GM19193 (cell line): ENCODE measurements around the gene LSP1.
A peak's percentile ranks its signal among the peaks of the same experiment; 100 is the strongest.

Source experiments
- POLR2A ChIP-seq: IDR thresholded peaks from 4 replicates; pipeline ENCODE4 v1.6.1; 2011; ENCODE audit not compliant: insufficient read depth, insufficient read length; ENCODE audit errors: extremely low read depth

The LSP1 gene, protein sequence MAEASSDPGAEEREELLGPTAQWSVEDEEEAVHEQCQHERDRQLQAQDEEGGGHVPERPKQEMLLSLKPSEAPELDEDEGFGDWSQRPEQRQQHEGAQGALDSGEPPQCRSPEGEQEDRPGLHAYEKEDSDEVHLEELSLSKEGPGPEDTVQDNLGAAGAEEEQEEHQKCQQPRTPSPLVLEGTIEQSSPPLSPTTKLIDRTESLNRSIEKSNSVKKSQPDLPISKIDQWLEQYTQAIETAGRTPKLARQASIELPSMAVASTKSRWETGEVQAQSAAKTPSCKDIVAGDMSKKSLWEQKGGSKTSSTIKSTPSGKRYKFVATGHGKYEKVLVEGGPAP

DNA sequence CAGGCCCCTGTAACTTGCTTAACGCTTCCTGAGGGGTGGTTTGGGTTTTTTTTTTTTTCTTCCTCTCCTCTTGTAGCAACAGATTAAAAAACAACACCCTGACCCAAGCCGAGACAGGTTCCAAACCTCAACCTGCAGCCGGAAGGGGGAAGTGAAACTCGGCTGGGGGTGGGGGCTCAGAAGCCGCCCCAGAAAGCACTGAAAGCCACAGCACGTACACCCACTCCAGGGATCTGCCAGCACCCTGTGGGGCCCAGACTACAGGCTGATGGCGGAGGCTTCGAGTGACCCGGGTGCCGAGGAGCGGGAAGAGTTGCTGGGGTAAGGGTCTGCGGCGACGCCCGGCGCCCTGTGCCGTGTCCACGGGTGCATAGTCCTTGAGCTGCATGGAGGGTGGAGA lies at the start of gene LSP1:
Gene LSP1 (plus strand): TSS at position 208 of the 400 bp plus-strand sequence. CDS start 61 bp downstream, at position 269.
- peak; percentile 85 for TF ChIP-seq POLR2A

DNA sequence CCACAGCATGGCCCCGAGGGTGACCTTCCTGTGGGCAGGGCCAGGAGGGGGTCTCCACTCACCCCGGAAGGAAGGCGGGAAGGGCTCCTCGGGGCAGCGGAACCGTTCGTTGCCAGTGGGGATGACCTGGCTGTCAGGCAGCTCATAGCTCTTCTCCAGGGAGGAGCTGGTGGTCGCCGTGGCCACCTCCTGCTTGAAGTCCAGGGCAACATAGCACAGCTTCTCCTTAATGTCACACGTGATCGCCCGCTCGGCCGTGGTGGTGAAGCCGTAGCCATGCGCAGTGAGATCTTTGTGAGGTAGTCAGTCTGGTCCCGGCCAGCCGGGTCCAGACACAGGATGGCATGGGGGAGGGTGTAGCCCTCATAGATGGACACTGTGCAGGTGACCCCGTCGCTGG lies 49.6 kb upstream of the LSP1 start:
- no peak for TF ChIP-seq POLR2A

GRCh38 chr11:1805525-1805924 lies 47.4 kb upstream of the LSP1 start:
- TF ChIP-seq POLR2A: no peak

GRCh38 chr11:1807264-1807995 lies 45.5 kb upstream of the LSP1 start:
- TF ChIP-seq POLR2A: no peak

DNA sequence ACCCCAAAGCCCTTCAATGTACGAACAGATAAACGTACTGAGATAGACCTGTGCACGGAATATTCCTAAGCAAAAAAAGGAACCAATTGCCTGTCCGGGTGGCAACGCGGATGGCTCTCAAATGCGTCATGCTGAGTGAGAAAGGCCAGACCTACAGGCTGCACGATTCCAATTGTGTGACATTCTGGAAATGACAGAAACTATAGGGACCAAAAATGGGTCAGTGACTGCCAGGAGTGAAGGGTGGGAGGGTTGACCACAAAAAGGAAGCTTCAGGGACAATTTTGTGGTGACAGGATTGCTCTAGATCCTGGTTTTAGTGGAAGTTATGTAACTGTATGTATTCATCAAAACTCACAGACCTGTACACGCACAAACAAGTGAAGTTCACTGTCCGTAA lies 42.1 kb upstream of the LSP1 start:
- TF ChIP-seq POLR2A: no peak

DNA sequence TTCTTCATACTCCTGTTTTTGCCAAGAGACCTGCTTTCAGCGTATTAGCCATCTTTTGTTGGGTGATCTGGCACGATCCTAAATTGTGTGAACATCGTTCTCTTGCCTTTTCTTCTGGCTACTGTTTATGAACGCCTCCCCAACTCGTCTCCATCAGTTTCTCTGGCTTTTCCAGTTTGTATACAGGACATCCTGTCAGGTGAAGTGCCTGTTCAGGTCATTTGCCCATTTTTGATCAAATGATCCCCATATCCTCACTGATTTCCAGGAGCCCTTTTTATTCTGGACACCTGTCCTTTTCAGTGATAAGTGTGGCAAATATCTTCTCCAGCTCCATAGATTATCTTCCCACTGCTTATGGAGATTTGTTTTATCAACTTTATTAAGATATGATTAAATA lies 40.6 kb upstream of the LSP1 start:
- no peak for TF ChIP-seq POLR2A

DNA sequence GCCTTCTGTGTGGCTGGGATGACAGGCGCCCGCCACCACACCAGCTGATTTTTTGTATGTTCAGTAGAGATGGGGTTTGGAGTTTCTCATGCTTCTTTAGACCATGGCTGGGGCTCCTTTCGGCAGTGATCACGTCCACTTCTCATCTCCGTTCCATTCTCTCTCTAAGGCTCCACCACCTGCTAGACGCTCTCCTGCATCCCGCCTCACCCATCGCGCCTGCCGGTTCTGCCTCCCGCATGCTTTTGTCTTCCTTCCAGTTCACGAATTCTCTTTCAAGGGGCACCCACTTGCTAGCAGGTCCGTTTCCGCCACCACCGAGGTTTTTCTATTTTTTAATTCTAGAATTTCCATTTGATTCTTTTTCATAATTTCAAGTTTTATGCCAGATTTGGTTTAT lies 40.1 kb upstream of the LSP1 start:
- no peak for TF ChIP-seq POLR2A

DNA sequence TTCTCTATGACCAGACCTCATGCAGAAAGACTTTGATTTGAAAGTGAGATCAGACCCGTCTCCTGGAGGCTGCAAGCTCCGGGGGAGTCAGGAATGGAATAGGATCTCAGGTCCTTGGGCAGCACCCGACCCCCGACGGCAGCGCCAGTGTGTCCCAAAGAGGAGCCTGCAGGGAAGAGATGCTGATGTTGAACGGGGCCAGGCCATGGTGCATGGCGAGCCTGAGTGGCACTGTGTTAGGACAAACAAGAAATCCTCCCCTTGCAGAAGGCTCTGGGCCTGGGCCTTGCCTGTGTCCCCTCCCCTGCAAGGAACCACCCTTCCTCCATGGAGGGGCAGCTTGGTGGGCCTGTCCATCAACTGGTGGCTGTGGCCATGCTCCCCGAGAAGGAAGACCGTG lies 38.2 kb upstream of the LSP1 start:
- no peak for TF ChIP-seq POLR2A

DNA sequence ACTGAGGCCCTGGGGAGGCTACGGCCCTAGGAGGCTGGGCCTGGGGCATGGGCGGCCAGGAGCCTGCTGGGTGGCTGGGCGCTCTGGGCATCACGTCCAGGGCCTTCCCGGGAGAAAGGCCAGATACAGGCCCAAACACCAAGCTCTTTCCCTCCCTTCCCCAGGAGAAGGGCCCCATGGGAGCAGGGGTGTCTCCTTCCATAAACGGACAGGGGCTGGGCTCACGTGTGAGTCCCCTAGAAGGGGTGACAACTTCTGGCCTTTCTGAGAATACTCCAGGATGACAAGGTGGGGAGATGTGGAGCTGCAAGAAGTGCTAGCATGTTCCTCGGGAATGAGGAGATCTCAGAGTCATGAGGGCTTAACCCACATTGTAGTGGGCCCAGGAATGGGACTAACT lies 37.6 kb upstream of the LSP1 start:
- TF ChIP-seq POLR2A: no peak

GRCh38 chr11:1815751-1816150 lies 37.1 kb upstream of the LSP1 start:
- no peak for TF ChIP-seq POLR2A

DNA sequence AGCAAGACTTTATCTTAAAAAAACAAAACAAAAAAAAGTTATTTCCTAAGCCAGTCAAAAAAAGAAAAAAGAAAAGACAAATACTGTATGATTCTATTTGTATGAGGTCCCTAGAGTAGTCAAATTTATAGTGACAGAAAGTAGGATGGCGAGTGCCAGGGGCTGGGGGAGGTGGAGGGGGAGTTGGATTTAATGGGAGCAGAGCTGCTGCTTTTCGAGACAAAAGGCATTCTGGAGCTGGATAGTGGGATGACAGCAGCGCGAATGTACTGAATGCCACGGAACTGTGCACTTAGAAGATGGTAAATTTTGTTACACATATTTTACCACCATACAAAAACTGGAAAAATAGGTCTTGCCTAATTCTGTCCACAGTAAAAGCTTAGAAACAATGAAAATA lies 35.9 kb upstream of the LSP1 start:
- TF ChIP-seq POLR2A: no peak

GRCh38 chr11:1817511-1817910 lies 35.4 kb upstream of the LSP1 start:
- TF ChIP-seq POLR2A: no peak

DNA sequence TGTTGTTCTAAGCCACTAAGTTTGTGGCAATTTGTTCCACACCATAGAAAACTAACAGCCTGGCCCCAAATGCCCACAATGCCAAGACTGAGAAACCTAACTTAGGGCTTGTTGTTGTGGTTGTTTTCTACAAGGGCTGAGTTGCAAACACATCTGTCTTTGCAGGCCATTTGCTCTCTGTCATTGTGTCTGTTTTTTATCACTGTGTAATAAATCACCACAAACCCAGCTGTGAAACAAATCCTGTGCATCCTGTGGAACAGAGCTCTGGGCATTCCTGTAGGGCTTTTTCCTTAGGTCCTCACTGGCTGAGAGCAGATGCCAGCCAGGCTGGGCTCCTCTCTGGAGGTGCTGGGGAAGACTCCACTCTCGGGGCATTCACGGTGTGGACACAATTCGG lies 33.8 kb upstream of the LSP1 start:
- TF ChIP-seq POLR2A: no peak

DNA sequence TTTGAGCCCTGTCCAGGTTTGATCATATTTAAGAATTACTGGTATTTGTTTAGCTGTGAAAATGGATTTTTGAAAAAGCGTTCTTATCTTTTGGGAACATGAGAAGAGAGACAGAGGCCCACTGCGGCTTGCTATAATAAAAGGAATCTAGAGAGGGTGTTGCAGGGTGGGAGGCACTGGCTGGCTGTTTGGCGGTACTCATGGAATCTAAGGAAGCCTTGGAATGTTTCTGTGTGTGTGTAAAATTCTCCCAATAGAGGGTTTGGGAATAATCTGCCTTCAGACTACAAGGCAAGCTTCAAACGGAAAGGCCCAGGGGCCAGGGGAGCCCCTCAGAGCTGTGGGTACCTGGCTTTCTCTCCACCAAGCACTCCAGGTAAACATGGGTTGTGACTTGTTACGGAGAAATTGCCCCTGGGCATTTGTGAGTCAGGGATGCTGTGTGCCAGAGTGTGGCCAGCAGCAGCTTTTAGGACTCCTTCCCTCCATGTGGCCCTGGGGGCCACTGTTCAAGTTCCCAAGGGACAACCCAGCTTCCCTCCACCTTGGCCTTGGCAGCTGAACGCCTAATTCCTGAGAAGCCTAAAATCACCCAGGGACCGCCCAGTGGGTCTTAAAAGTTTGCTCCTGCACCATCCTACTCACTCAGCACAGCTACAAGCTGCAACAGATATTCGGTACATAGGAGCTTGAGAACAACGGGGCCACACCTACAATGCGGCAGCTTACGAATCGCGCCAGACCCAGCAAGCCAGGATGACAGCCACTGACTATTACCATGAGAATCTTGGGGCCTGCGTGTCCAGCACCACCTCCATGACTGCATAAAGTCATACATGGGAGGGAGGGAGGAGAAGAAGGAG lies 32.2 kb upstream of the LSP1 start:
- no peak for TF ChIP-seq POLR2A

DNA sequence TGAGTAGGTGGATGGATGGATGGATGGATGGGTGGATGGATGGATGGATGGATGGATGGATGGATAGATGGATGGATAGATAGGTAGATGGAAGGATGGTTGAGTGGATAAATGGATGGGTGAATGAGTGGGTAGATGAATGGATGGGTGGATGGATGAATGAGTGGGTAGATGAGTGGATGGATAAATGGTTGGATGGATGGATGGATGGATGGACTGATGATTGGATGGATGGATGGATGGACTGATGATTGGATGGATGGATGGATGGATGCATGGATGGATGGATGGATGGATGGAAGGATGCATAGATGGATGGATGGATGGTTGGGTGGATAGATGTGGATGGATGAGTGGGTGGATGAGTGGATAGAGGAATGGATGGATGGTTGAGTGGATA lies 31.3 kb upstream of the LSP1 start:
- no peak for TF ChIP-seq POLR2A
